Activated CD4-positive, alpha-beta T cell treated with anti-CD3 and anti-CD28 coated beads, Interleukin-2, amount 50 U/mL, for 48 hours (primary cell): Measurements from ENCODE around the gene SYNE1.

Experiments used
- DNase-seq, 2 experiments: peaks; one replicate each; pipeline ENCODE4 v3.0.0-alpha.2; 2020

Gene SYNE1

DNA sequence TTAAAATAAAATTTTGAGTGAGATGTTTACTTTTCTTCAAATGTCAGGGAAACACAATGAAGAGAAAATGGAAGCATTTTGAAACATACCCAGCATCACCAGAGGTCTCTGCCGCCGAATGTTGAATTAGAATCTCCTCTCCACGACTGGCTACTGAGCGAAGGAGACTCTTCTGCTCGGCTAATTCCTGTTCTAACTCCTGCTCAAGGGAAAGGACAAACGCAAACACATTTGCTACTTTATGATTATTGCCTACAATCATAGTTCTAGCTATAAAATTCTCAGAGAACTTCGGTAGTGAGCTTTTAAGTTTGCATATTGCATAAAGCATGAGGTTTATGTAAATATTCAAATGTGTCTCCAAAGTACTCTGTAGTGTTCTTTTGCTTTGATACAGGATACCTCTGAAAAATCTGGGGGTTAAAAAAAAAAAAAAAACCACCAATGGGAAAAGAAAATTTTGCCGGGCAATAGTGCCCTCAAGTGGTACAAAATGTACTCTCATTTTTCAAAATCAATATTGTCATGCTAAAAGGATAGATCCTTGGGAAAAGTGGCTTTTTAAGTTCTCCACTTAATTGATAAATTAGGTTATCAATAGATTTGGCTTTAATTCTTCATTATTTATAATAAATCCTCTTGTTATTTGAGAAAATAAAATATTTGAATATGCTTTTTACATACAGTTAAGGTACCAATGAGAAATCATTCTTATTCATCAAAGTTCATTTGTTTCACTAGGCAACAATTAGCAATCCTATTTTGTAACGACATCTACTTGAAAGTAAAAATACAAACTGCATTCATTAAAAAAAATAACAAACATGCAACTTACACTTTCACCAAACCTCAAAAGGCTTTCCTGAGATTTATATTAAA lies 369.0 kb downstream of the SYNE1 start:
- peak; percentile 7 to 31 for DNase-seq

GRCh38 chr6:152265651-152266050 lies 371.5 kb downstream of the SYNE1 start:
- DNase-seq = no peak

- no peak for DNase-seq
These were observed 373.6 kb downstream of the SYNE1 start for GRCh38 chr6:152263582-152263981.

DNA sequence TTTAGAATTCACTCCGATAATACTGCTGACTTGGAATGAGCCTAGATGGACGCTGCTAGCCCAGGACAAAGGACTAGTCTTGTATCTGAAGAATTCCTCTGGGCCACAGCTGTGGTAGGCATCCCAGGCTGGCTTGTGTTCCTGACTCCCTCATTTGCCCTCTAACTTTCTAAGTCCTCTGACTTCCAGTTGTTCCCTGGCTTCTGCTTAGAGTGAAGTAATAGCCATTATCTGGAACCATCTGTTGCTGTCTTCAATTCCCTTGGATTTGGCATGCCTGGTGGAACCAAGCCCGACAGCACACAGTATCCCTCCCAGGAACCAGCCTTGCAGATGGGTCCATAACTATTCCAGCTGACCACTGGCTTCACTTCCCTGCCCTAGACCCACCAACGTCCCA lies 376.0 kb downstream of the SYNE1 start:
- no peak for DNase-seq

DNA sequence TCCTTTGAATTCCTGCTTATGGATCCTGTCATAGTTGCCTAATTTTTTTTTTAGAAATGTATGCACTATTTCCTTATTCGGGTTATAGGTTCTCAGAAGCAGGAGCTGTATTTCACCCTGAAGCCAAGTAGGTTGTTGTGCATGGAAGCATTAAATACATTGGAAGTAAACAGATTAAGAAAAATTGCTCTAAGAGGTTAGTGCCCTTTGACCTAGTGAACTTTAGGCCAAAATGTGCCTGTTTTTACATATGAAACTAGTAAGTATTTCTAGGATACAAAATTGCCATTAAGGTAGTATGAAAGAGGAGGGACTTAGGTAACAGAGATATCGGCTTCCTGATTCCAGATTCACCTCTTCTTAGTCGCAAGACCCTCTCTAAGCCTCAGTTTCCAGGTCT lies 377.9 kb downstream of the SYNE1 start:
- DNase-seq = no peak

DNA sequence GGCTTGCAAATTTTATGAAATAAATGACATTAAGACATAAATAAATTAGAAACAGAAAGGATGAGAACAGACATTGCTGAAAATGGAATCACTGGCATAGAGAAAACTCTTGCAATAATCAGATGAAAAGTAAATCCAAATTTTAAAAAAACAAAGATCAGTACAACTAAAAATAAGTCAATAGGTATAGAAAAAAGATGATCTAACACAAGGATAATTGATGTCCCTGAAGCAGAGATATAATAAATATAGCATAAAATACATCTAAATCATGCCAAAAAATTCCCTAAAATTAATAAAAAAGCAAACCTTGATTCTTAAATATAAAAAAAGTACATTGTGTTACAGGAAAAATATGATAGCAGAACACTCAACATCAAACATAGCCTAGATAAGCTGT lies 379.6 kb downstream of the SYNE1 start:
- DNase-seq = no peak

GRCh38 chr6:152250127-152250526 lies 387.0 kb downstream of the SYNE1 start:
- no peak for DNase-seq

DNA sequence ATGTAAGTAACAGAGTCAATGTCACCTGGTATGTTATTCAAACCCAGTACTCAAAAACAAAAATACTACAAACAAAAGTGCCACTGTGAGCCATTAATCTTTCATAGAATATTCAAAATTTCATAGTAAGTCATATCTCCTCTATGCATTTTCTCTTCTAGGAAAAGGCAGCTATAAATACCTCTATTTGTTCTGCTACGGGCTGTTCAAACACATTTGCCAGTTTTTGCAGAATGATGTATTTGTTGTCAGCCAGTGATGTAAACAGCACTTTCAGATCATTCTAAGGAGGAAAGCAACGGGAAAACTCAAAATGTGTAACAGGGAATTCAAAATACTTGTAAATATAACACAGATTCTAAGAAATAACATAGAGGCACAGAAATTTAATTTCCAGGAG lies 388.2 kb downstream of the SYNE1 start:
- no peak for DNase-seq

GRCh38 chr6:152246554-152247337 lies 390.4 kb downstream of the SYNE1 start:
- no peak for DNase-seq

DNA sequence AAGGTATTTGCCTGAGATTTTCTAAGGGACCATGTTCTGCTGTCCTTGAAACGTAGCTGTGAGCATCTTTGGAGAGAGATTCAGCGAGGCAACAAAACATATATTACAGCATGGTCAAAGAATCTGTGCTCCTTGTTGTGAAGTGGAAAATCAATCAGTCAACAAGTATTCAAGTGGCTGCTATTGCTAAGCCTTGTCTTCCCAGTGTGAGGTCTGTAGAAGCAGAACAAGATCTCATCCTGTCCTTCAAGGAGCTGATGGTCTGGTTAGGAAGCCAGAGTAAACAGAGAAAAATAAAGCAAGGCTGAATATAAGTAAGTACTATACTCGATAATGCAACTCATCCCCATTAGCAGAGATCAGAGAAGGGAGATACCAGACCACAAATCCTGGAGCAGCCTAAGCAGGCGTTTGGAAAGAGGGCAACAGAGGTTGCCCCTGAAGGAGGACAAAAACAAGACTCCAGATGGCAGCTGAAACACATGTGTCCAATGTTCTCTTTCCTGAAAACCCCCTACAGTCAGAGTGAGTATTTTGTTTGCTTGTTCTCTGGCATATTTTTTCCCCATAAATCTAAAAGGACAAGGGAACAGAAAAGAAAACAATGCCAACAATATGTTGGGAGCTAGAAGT lies 392.0 kb downstream of the SYNE1 start:
- DNase-seq = no peak

- no peak for DNase-seq
These were observed 396.0 kb downstream of the SYNE1 start for GRCh38 chr6:152241013-152241766.

DNA sequence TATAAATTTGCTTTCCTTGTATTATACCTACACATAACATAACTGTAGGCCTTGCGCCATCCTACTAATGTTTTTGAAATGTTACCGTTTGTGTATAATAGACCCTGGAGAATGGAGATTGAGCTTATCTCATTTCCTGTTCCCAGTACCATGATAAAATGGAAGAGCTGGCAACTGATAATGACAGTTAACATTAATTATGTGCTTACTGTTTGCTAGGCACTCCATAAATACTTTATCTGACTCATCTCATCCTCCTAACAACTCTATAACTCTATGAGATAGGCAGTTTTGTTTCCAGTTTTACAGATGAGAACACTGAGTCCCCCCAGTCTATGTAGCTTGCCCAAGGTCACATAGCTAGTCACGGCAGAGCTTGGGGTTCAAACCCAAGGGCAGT lies 396.7 kb downstream of the SYNE1 start:
- no peak for DNase-seq

DNA sequence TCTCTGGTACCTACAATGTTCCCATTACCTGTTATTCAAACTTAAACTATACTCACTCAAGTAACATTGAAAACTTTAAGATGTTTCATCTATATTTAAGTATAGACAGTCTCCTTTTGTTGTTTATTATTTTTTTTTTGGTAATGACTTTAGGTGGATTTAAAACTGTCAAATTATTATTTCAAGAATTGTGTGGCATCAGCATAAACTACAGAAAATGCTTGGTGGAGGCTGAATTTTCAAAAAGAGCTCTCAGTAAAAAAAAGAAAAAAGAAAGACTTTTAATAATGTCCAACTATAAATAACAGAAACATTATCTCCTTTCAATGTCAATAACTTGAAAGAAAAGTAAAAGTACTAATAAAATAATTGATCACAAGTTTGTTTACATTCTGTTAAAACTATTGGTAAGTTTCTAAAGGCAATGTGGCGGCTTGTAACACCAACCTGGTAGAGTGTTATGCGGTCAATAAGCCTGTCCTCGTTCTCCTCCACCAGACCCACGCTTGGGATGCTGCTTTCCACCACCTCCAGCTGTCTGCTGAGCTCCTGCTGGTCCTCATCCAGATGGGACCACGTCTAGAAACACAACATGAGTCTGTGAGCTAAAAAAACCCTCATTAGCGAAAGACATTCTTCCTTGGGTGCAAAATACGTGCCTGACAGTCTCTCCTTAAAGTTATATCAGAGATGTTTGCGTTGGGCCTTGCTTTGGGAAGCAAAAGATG lies 400.6 kb downstream of the SYNE1 start:
- no peak for DNase-seq

- peak; percentile 1 to 14 for DNase-seq
These were observed 403.4 kb downstream of the SYNE1 start for GRCh38 chr6:152233547-152234320.

GRCh38 chr6:152232501-152233151 lies 404.5 kb downstream of the SYNE1 start:
- peak; percentile 16 for DNase-seq

GRCh38 chr6:152229330-152229729 lies 407.8 kb downstream of the SYNE1 start:
- DNase-seq = no peak

GRCh38 chr6:152226119-152226518 lies 411.0 kb downstream of the SYNE1 start:
- no peak for DNase-seq

GRCh38 chr6:152225241-152225934 lies 411.8 kb downstream of the SYNE1 start:
- DNase-seq = no peak

DNA sequence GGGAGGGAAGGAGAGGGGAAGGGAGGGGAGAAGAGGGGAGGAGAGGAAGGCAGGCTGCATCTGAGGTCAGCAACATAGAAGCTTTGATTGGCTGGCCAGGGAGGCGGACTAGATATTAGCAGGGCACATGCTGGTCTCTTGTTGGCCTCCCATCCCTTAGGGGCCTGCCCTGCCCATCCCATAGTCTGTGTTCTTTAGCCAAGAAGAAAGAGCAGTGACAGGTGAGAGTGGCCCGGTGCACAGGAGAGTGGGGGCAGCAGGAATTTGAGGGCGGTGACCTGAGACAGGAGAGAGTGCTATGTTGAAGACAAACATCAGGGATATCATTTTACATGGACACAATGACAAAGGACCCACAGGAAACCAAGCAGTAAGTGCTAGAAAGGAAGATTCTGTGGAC lies 413.5 kb downstream of the SYNE1 start:
- DNase-seq = no peak
